OCI-LY3 (cell line): ENCODE data around the gene DIPK1B.

ENCODE experiments used
- H2AFZ ChIP-seq: fragments of 200-600, 300-600 bp; shearing (Covaris generic); 2 replicates; pipeline ENCODE4 v1.6.0; 2014; ENCODE audit warnings: antibody characterized with exemption, low read depth, low read length
- H3K27ac ChIP-seq: fragments of 200-600, 300-600 bp; sonication (generic); 2 replicates; pipeline ENCODE4 v1.5.1; 2014; ENCODE audit warnings: mild to moderate bottlenecking, low read length, moderate library complexity, mixed read lengths
- H3K27me3 ChIP-seq: fragments of 200-600, 300-600 bp; sonication (generic); 2 replicates; pipeline ENCODE4 v1.6.1; 2014; ENCODE audit warnings: low read depth, low read length, mixed read lengths
- H3K36me3 ChIP-seq: fragments of 200-600, 300-600 bp; sonication (generic); replicated peaks from 2 replicates; pipeline ENCODE3; 2014; ENCODE audit warnings: low read depth, low read length, mixed read lengths
- H3K4me1 ChIP-seq: fragments of 300-600, 200-600 bp; sonication (generic); 2 replicates; pipeline ENCODE4 v1.6.1; 2014; ENCODE audit warnings: low read length, mixed read lengths
- H3K4me2 ChIP-seq: fragments of 200-600, 300-600 bp; sonication (generic); 2 replicates; pipeline ENCODE4 v1.6.1; 2014; ENCODE audit warnings: low read length, mixed read lengths
- H3K4me3 ChIP-seq: fragments of 300-600, 200-600 bp; sonication (generic); 2 replicates; pipeline ENCODE4 v1.5.1; 2014; ENCODE audit warnings: antibody characterized with exemption, mild to moderate bottlenecking, low read length, moderate library complexity
- H3K79me2 ChIP-seq: fragments of 300-600, 200-600 bp; shearing (Covaris generic); 2 replicates; pipeline ENCODE4 v1.6.1; 2014; ENCODE audit warnings: mild to moderate bottlenecking, low read length, mixed read lengths
- H3K9ac ChIP-seq: fragments of 300-600, 200-600 bp; shearing (Covaris generic); 2 replicates; pipeline ENCODE4 v1.6.0; 2014; ENCODE audit warnings: mild to moderate bottlenecking, low read length, moderate library complexity
- H3K9me3 ChIP-seq: fragments of 200-600, 300-600 bp; shearing (Covaris generic); 2 replicates; pipeline ENCODE4 v1.6.1; 2014; ENCODE audit warnings: low read length, mixed read lengths; ENCODE audit not compliant: insufficient read depth
- H4K20me1 ChIP-seq: fragments of 200-600, 300-600 bp; sonication (generic); 2 replicates; pipeline ENCODE4 v1.6.1; 2016; ENCODE audit warnings: low read length, mixed read lengths; ENCODE audit not compliant: insufficient read depth
- EZH2phosphoT487 ChIP-seq: fragments of 200-600 bp; shearing (Covaris generic); IDR thresholded peaks from 2 replicates; pipeline ENCODE4 v1.6.1; 2018; ENCODE audit warnings: antibody characterized with exemption, mixed run types, low read depth
- TF ChIP-seq, protein P1 (sequence below): fragments of 200-600, 300-600 bp; sonication (generic); IDR thresholded peaks from 2 replicates; pipeline ENCODE4 v1.5.1; 2014; ENCODE audit warnings: antibody characterized with exemption, low read length, low read depth

DIPK1B gene

GRCh38 chr9:136678034-136678433 is 34.3 kb upstream of the DIPK1B start:
- Histone ChIP-seq H3K4me2 (no peak overlapping the region), H3K27ac (no peak overlapping the region), H3K4me1 (no peaks in the 10 kb centered on the region)

GRCh38 chr9:136678624-136679023 is 33.7 kb upstream of the DIPK1B start:
- no peak overlapping the region for H3K4me3 ChIP-seq
- H3K4me1 ChIP-seq: no peaks in the 10 kb centered on the region
- H3K36me3 ChIP-seq: no peaks in the 10 kb centered on the region
- no peaks in the 10 kb centered on the region for H3K9me3 ChIP-seq
- no peak overlapping the region for H3K27ac ChIP-seq
- no peaks in the 10 kb centered on the region for H3K79me2 ChIP-seq
- H3K4me2 ChIP-seq: no peak overlapping the region
- no peak overlapping the region for H3K9ac ChIP-seq
- no peaks in the 10 kb centered on the region for H3K27me3 ChIP-seq
- no peak overlapping the region for H2AFZ ChIP-seq
- TF ChIP-seq, protein P1, sequence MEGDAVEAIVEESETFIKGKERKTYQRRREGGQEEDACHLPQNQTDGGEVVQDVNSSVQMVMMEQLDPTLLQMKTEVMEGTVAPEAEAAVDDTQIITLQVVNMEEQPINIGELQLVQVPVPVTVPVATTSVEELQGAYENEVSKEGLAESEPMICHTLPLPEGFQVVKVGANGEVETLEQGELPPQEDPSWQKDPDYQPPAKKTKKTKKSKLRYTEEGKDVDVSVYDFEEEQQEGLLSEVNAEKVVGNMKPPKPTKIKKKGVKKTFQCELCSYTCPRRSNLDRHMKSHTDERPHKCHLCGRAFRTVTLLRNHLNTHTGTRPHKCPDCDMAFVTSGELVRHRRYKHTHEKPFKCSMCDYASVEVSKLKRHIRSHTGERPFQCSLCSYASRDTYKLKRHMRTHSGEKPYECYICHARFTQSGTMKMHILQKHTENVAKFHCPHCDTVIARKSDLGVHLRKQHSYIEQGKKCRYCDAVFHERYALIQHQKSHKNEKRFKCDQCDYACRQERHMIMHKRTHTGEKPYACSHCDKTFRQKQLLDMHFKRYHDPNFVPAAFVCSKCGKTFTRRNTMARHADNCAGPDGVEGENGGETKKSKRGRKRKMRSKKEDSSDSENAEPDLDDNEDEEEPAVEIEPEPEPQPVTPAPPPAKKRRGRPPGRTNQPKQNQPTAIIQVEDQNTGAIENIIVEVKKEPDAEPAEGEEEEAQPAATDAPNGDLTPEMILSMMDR: no peak
- no peak for TF ChIP-seq EZH2phosphoT487
- peaks cover 20% of the 10 kb centered on the region for H4K20me1 ChIP-seq

More at GRCh38 chr9:136678034-136678433, 34.3 kb upstream of the DIPK1B start:
- H2AFZ ChIP-seq: no peak overlapping the region
- no peaks in the 10 kb centered on the region for H3K36me3 ChIP-seq
- no peaks in the 10 kb centered on the region for H3K9me3 ChIP-seq
- no peak for TF ChIP-seq EZH2phosphoT487
- TF ChIP-seq, protein P1: no peak
- H4K20me1 ChIP-seq: peaks cover 16% of the 10 kb centered on the region
- H3K27me3 ChIP-seq: no peaks in the 10 kb centered on the region
- H3K4me3 ChIP-seq: no peak overlapping the region
- no peak overlapping the region for H3K9ac ChIP-seq
- no peaks in the 10 kb centered on the region for H3K79me2 ChIP-seq

DNA sequence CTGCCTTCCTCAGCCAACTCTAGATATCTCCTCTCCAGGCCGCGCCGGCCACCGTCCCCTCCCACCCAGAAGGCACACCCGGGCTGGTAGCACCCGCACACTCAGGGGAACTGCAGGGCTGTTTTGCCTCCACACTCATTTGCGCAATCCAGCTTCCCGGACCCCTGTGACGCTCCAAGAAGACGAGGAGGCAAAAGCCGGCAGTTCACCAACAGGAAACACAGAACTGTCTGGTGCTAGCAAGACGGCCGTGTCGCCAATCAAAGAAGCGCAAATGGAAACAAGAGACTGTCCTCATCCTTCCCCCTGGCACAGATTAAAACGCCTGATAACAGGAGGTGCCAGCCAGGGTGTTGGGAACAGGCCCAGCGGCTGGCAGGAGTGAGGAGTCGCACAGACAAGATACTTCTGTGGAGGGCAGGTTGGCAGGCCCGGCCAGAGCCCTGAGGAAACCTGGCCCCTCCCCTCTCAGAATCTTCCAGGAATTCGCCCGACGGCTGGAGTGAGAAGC is 32.9 kb upstream of the DIPK1B start:
- no peak for TF ChIP-seq EZH2phosphoT487
- TF ChIP-seq, protein P1: no peak
- Histone ChIP-seq H2AFZ (no peak overlapping the region), H3K36me3 (no peaks in the 10 kb centered on the region), H3K4me3 (no peak overlapping the region), H3K4me2 (no peak overlapping the region), H3K4me1 (no peaks in the 10 kb centered on the region), H3K79me2 (no peaks in the 10 kb centered on the region), H3K9me3 (no peaks in the 10 kb centered on the region), H3K27me3 (no peaks in the 10 kb centered on the region), H3K9ac (no peak overlapping the region), H3K27ac (no peak overlapping the region), H4K20me1 (peaks cover 24% of the 10 kb centered on the region)

DNA sequence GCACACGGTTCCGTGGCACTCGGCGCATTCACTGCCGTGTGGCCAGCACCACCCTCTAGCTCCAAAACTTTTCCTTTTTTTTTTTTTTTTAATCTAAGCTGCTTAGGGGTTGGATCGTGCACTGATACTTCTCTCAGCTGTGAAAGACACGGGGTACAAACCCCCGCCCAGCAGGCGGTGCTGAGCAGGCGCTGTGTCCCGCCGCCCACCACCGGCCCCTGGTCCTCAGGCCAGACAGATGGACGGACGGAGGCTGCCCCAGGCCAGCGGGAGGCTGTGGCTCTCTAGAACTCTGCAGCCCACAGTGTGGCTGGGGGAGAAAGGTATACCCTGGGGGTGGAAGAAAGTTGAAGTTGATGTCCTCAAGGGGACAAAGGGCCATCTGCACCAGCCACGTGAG is 31.3 kb upstream of the DIPK1B start:
- Histone ChIP-seq H3K27me3 (no peaks in the 10 kb centered on the region), H3K4me1 (no peaks in the 10 kb centered on the region; the same call in 1 of the 2 replicates), H3K36me3 (no peaks in the 10 kb centered on the region), H3K9ac (no peak overlapping the region), H3K79me2 (peaks cover 7% of the 10 kb centered on the region; the same call in 1 of the 2 replicates), H2AFZ (no peak overlapping the region), H3K4me3 (no peak overlapping the region), H3K4me2 (no peak overlapping the region), H4K20me1 (peaks cover 39% of the 10 kb centered on the region), H3K27ac (no peak overlapping the region), H3K9me3 (no peaks in the 10 kb centered on the region)
- TF ChIP-seq, protein P1: no peak
- TF ChIP-seq EZH2phosphoT487: no peak
